Peyer's patch (tissue), 4 donors: ENCODE results near the gene KCTD18.

ENCODE experiments used
- POLR2A ChIP-seq, 2 donors: fragments of 450-650 bp; IDR thresholded peaks; one replicate each; pipeline ENCODE4 v1.5.1; 2017; ENCODE audit warnings: antibody characterized with exemption in 2 of 2, mild to moderate bottlenecking in 2 of 2, moderate library complexity in 2 of 2
- TF ChIP-seq, protein P1 (sequence below), 6 experiments: fragments of 450-650 bp in 4 of 6; fragments of 200-600 bp in 2 of 6; sonication (generic) in 1 of 6; IDR thresholded peaks; one replicate each; pipeline ENCODE4 v1.5.1; 2017 to 2019; ENCODE audit warnings: antibody characterized with exemption in 6 of 6, mild to moderate bottlenecking in 3 of 6, moderate library complexity in 1 of 6

GRCh38 chr2:200540793-200541192 lies 30.9 kb upstream of the KCTD18 start:
- no peak for TF ChIP-seq POLR2A (IDR thresholded peaks at IDR 0.05)
- TF ChIP-seq, protein P1, sequence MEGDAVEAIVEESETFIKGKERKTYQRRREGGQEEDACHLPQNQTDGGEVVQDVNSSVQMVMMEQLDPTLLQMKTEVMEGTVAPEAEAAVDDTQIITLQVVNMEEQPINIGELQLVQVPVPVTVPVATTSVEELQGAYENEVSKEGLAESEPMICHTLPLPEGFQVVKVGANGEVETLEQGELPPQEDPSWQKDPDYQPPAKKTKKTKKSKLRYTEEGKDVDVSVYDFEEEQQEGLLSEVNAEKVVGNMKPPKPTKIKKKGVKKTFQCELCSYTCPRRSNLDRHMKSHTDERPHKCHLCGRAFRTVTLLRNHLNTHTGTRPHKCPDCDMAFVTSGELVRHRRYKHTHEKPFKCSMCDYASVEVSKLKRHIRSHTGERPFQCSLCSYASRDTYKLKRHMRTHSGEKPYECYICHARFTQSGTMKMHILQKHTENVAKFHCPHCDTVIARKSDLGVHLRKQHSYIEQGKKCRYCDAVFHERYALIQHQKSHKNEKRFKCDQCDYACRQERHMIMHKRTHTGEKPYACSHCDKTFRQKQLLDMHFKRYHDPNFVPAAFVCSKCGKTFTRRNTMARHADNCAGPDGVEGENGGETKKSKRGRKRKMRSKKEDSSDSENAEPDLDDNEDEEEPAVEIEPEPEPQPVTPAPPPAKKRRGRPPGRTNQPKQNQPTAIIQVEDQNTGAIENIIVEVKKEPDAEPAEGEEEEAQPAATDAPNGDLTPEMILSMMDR (IDR thresholded peaks at IDR 0.05): no peak
